ELR (cell line): ENCODE data around the gene B4GAT1.
A peak's percentile ranks its signal among the peaks of the same experiment; 100 is the strongest.

Experiments
- DNase-seq: peaks from one replicate; pipeline ENCODE4 v3.0.0-alpha.2; 2015; ENCODE audit warnings: low read depth

The B4GAT1 gene

GRCh38 chr11:66336234-66337102, 11.0 kb downstream of the B4GAT1 start, which contains the start of gene RIN1:
TSS of gene RIN1 (minus strand) at chr11:66336434. CDS start at chr11:66336402, 32 bp downstream.
- peak; percentile 100 for DNase-seq

DNA sequence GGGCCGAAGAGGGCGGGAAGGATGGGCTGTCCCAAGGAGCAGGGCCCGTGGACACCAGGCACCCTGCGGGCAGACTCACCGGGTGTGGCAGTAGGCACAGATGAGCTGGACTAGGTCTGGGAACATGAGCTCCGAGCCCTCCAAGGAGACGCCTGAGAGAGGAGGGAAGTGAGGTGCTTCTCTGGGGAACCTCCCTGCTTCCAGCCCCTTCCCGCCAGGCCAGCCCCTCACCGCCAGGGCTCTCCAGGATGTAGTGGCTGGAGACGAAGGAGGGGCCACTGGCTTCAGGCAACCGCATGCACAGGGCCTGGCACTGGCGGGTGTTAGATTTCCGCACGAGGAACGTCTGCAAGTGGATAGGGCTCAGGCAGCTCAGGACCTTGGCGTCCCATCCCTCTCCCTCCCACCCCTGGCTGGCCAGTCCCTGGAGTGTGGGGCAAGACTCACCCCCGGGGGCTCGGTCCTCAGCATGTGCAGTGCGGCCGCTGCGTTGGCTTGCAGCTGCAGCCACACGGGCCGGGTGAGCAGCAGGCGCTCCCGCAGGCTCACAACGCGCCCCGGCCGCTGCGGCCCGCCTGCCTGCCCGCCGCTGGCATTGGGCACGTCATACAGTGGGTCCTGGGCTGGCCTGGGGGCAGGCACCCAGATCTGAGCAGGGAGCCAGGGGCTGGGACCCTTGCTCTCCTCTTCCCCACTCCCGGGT, 11.7 kb downstream of the B4GAT1 start:
- DNase-seq = peak; percentile 81

DNA sequence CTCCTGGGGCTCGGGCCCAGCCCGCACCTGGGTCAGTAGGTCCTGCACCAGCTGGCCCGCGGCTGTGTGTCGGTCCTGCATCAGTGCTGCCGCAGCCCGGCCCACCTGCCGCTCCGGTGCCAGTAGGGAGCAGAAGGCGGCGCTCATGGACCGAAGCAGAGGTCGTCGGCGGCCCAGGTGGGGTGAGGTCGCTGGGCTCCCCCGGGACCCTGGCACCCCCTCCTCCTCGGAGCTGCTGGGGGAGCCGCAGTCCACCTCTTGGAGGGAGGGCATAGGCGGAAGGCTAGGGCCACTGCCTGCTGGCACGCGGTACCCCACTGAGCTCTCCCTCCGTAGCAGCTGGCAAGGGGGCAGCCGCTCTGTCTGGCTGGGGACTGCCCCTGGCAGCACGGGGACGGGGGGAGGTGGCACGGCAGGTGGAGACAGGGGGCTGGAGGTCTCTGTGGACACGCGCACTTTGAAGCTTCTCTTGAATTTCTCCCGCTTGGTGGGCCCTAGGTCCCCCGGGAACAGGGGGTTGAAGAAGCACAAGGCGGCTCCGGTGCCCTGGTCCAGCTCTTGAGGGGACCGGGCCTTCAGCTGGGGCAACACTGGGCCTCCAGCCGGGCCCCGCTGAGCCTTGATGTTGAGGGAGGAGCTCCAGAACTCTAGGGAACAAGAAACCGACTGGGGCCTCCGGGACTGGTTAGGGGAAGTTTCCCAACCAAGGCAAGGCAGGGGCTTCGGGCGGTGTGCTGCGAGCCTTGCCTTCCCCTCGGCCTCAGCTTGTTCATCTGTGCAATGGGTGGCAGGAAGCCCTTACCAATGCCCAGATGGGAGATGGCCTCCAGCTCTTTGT, 12.6 kb downstream of the B4GAT1 start:
- DNase-seq = no peak

DNA sequence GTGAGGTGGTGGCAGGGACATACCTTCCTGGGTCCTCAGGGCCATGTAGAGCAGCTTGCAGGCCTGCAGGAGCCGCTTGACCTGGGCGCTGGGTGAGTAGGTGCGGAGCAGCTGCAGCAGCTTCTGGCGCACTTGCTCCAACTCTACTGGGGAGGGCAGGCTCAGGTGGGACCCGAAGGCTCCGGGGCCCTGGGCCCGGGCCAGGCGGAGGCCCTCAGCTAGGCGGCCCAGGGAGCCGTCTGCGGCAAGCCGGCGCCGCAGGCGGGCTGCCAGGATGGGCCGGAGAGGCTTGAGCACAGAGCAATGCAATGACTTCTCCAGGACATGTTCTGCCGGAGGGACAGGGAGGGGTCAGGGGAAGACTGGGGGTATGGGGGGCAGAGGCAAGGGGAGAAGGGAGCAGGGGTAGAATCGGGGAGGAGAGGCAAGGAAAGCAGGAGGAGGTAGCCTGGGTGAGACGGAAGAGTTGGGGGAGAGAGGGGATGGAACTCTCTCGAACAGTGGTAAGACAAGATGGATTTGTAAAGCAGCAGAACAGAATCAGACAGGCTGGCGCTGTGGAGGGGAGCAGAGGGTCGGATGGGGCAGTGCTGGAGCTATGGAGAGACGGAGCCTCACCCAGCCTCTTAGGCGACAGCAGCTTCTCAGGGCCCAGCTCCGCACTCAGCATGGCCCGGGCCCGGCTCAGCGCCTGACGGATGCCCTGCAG, 13.4 kb downstream of the B4GAT1 start:
- no peak for DNase-seq

DNA sequence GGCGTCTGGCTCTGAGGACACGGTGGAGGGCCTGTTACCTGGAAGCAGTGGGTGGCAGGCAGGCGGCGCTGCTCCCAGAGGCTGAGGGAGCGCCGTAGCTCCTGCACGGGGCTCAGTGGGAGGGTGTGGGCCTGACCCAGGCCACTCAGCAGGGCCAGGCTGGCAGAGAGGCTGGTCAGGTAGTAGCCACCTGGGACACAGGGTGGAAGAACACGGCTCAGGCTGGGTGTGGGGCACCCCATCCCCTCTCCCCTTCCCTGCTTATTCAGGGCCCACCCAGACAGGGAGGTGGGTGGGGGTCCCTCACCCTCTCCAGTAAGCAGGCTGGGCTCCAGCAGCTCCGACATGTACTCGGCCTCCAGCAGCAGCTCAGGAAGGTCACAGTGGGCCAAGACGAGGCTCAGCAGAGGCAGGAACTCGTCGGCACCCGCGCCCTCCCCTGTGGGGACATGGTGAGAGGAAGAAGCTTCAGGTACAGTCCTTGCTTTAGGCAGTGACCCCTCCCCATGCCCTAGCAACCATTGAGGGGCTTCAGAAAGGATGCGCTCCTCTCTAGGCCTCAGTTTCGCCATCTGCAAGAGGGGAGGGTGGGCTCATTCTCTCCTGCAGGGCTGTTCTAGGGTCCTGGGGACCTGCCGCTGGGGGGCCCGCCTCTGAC, 14.1 kb downstream of the B4GAT1 start:
- DNase-seq = no peak

DNA sequence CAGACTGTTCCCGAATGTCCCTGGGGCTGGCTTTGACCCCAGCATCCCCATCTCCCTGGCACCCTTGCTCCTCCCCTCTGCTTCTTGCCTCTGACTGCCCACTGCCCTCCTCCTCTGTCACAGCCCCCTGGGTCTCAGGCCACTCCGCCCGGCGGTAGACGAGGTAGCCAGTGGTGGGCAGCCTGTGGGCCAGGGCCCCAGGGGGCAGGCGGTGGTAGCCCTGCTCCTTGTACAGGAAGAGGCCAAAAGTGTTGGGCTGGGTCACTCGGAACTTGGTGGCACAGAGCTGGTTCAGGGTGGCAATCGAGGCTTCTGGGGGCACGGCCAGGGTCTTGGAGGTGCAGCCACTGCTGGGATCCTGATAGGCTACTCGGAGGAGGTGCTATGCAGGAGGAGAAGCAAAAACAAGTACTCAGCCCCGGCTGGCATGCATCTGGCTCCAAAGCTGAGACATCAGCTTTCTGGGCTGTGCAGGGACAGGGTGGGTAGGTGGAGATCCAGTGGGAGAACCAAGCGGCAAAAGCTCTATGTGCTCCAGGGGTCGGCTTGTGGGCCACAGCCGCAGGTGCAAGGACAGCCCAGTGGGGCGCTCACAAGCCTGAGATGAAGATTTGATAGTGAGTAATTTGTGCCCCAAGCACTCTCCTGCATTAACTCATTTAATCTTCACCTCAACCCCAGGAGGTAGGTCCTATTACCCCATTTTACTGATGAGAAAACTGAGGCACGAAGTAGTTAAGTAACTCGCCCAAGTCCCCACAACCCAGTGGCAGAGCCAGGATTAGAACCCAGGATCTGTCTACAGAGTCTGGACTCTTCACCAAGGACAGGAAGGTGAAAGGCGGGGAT, 14.8 kb downstream of the B4GAT1 start:
- no peak for DNase-seq

GRCh38 chr11:66331542-66332370, 15.7 kb downstream of the B4GAT1 start:
- DNase-seq = no peak

GRCh38 chr11:66330931-66331330, 16.5 kb downstream of the B4GAT1 start:
- no peak for DNase-seq

- no peak for DNase-seq
Observed at GRCh38 chr11:66329165-66329673, 18.2 kb downstream of the B4GAT1 start.

- DNase-seq = peak; percentile 86
Observed at GRCh38 chr11:66328302-66329144, 18.9 kb downstream of the B4GAT1 start.

DNA sequence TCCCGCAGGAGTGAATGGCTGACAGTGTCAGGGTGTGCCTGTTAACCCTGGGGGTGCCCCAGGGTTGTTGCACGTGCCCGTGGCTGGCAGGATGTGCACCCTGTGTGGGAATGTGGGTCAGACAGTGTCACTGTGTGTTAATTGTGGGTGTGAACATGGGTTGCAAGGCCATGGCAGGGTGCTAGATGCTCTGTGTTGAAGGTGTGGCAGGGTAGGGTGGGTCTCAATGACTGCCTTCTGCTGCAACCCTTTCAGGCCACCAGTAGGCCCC, 19.5 kb downstream of the B4GAT1 start:
- DNase-seq = no peak

DNA sequence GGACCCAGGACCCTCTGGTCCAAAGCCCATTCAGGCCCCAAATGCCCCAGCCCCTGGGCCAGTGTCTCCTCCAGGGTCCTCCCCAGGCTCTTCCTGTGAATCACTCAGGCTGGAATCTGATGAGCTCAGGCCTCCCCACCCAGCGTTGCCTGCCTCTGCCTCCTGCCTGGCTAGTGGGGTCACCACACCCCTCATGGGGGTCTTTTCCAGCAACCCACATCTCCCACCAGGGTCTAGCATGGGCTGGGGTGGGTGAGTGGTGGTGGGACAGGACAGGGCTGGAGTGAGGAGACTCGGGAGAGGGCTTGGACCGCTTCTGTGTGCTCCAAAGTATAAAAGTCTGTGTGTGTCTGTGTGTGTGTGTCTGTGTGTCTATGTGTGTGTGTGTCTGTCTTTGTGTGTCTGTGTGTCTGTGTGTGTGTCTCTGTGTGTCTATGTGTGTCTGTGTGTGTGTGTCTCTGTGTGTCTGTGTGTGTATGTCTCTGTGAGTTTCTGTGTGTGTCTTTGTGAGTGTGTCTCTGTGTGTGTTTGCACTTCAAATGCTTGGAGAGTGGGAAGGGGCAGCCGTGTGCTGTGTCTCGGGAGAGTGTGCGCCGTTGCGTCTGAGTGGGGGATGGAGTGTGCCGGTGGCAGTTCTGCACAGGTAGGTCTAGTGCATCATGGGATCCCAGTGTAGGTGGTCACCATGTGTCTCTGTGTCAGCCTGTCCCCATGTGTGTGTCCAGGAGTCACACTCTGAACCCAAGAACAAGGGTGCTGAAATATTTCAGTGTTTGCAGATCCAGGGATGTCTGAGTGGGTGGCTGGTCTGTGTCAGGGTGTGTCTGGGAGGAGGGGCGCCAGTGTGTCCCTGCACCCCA, 20.0 kb downstream of the B4GAT1 start:
- peak; percentile 84 for DNase-seq

DNA sequence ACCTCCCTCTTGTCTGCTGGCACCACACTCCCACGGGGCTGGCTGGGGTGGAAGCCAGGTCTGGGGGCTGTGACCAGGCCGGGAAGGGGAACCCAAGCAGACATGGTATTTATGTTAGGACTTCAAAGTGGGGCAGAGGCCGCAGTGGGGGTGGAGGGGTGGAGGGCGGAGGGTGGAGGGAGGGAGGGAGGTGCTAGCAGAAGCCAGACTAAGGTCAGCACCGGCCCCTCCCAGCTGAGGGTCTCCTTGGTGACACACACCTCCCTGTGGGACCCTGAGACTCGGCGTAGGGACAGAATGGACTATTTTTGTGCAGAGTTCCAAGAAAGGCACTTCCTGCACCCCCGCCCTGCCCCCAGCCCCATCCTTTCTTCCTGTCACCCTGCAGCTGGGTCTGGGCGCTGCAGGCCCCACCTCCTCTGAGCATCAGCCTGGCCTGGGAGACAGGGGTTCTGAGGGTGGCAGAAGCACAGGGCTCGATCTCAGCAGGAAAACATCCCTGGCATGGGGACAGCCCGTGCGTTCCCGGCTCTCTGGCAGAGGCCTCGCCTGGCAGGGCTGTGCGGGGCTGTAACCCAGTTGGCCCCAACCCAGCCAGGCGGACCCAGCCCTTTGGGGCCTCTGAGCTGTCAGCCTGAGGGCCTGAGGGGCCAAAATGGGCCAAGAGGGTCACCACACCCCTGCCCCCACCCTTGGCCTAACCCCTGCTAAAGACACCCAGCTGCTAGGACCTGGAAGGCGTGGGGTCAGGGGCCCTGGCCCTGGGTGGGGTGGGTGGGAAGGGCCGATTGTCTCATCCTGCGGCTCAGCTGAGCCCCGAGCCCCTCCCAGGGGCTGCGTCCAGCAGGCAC, 20.9 kb downstream of the B4GAT1 start:
- peak; percentile 43 for DNase-seq

GRCh38 chr11:66325263-66325671, 22.2 kb downstream of the B4GAT1 start:
- DNase-seq = no peak

DNA sequence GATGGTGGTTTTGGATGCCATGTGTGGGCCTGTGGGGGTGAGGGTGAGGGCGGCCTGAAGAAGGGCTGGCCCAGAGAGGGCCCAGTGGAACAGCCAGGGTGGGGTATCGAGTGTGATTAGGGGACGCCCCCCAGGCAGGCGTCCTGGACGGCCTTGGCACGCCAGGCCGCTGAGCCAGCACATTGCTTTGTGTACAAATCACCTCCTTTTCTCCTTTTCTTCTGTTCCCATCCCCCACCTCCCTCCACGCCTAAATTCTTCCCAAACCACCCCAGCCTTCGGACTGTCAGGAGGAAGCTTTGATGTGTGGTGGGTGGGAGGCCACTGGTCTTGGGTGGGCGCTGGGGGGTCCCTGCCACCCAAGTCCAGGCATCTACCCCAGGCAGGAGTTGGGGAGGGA, 22.8 kb downstream of the B4GAT1 start:
- DNase-seq = peak; percentile 62

DNA sequence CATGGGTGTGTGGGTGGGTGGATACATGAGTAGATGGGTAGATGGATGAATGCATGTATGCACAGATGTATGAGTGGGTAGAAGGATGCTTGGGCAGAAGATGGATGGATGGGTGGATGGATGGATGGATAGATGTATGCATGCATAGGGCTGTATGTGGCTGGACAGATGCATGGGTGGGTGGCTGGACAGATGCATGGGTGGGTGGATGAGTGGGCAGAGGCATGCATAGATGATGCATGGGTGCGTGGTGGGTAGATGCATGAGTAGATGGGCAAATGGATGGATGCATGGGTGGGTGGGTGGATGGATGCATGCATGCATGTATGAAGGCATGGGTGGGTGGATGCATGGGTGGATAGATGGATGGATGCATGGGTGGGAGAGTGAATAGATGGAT, 23.7 kb downstream of the B4GAT1 start:
- no peak for DNase-seq
